ENCODE results near the gene TYK2. TPM values are rescaled to one million over a fixed set of nuclear protein-coding genes. Genes with fewer than 3 reads are reported as not detected.
A peak's percentile ranks its signal among the peaks of the same experiment; 100 is the strongest.

Gene TYK2
- polyA plus RNA-seq (2013, experiment 1 of 4), result 61.9 TPM
- 58.3 TPM for polyA plus RNA-seq (2013, experiment 2 of 4)
- 45.3 TPM for polyA plus RNA-seq (2013, experiment 3 of 4)
- polyA plus RNA-seq (2013, experiment 4 of 4), result 55.3 TPM

DNA sequence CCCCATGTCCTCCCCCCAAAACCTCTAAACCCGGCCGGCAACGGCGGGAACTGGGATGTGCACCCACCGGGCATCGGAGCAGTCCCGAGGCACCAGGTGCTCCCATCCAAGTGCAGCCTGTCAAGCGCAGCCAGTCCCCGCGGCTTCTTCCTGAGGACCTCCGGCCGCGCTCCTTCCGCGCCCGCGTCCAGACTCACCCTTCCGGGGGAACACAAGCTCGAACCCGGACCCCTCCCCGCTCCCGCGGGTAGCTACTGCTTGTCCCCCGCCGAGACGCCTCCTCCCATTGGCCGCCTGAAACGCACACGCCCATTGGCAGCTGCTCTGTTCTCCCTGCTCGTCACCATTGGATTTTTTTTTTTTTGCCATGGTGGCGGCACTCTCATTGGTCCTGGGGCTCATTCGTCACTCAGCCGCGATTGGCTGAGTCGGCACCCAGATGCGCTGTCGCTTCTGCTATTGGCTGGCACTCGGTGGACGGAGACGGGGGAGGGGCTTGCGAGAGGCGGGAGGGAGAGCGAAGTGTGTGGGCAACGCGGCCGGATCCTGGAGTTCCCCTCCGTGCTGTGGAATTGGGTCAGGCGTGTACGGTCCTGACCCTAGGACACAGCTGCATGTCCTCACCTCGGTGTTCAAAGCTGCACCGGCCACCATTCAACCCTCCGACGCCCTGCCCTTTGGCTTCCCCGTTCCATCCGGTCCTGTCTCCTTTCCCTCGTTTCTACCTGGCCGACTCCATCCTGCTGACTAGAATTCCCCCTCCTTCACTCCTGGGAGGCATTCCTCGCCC is at the start of gene TYK2:
TYK2 (minus strand) TSS at position 260 of the 790 bp plus-strand sequence. CDS start 2,166 bp downstream, outside the sequence.
- Histone ChIP-seq H3K4me3 (ENCODE audit: insufficient read depth, low read depth, low read length) (peak within 1 kb of the TSS; percentile 97), H3K27ac (ENCODE audit: insufficient read depth, low read depth, low read length, poor library complexity, severe bottlenecking) (no peak within 1 kb of the TSS)
- WGBS, 2 experiments, result 0% methylated on average over 58 of the region's 58 CpGs

GRCh38 chr19:10428996-10429381 is 48.6 kb upstream of the TYK2 start:
- peaks cover 9% of the 10 kb centered on the region for H3K4me1 ChIP-seq (ENCODE audit: control insufficient read depth, insufficient read depth, low read length)
- no peaks in the 10 kb centered on the region for H3K36me3 ChIP-seq (ENCODE audit: control insufficient read depth, insufficient read depth, low read length)
- WGBS, 2 experiments, result 70 to 74% methylated on average over 5 of the region's 5 CpGs
- H3K9me3 ChIP-seq (ENCODE audit: control insufficient read depth, low read length), result no peaks in the 10 kb centered on the region
- H3K27ac ChIP-seq (ENCODE audit: insufficient read depth, low read depth, low read length, poor library complexity, severe bottlenecking), result no peak overlapping the region
- H3K4me3 ChIP-seq (ENCODE audit: insufficient read depth, low read depth, low read length), result no peak overlapping the region
- peaks cover 95% of the 10 kb centered on the region for H3K27me3 ChIP-seq (ENCODE audit: control insufficient read depth, insufficient read depth, low read length, poor library complexity, severe bottlenecking)

More for the DNA sequence above, at the start of gene TYK2:
- Histone ChIP-seq H3K9me3 (ENCODE audit: control insufficient read depth, low read length) (no peaks in the 10 kb centered on the region), H3K4me1 (ENCODE audit: control insufficient read depth, insufficient read depth, low read length) (peaks cover 6% of the 10 kb centered on the region), H3K27me3 (ENCODE audit: control insufficient read depth, insufficient read depth, low read length, poor library complexity, severe bottlenecking) (no peaks in the 10 kb centered on the region), H3K36me3 (ENCODE audit: control insufficient read depth, insufficient read depth, low read length) (no peaks in the 10 kb centered on the region)

DNA sequence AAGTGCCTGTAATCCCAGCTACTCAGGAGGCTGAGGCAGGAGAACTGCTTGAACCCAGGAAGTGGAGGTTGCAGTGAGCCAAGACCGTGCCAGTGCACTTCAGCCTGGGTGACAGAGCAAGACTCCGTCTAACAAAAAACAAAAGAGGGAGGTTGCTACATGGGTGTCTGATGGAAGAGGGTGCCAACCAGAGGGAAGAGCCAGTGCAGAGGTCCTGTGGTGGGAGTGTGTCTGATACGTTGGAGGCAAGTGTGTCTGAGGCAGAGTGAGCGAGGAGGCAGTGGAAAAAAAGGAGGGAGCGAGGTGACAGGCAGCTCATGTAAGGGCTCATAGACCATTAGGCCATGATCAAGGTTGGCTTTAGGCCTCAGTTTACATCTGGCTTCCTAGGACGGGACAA is 46.8 kb upstream of the TYK2 start:
- peaks cover 100% of the 10 kb centered on the region for H3K27me3 ChIP-seq (ENCODE audit: control insufficient read depth, insufficient read depth, low read length, poor library complexity, severe bottlenecking)
- no peak overlapping the region for H3K27ac ChIP-seq (ENCODE audit: insufficient read depth, low read depth, low read length, poor library complexity, severe bottlenecking)
- WGBS, 2 experiments, result 87 to 88% methylated on average over 6 of the region's 6 CpGs
- H3K36me3 ChIP-seq (ENCODE audit: control insufficient read depth, insufficient read depth, low read length), result no peaks in the 10 kb centered on the region
- no peaks in the 10 kb centered on the region for H3K9me3 ChIP-seq (ENCODE audit: control insufficient read depth, low read length)
- no peak overlapping the region for H3K4me3 ChIP-seq (ENCODE audit: insufficient read depth, low read depth, low read length)
- H3K4me1 ChIP-seq (ENCODE audit: control insufficient read depth, insufficient read depth, low read length), result peaks cover under 1% of the 10 kb centered on the region

- H3K9me3 ChIP-seq (ENCODE audit: control insufficient read depth, low read length), result no peaks in the 10 kb centered on the region
- peaks cover 98% of the 10 kb centered on the region for H3K27me3 ChIP-seq (ENCODE audit: control insufficient read depth, insufficient read depth, low read length, poor library complexity, severe bottlenecking)
- H3K4me3 ChIP-seq (ENCODE audit: insufficient read depth, low read depth, low read length), result no peak overlapping the region
- WGBS, 2 experiments, result 5 to 6% methylated on average over 38 of the region's 38 CpGs
- peaks cover 8% of the 10 kb centered on the region for H3K4me1 ChIP-seq (ENCODE audit: control insufficient read depth, insufficient read depth, low read length)
- H3K27ac ChIP-seq (ENCODE audit: insufficient read depth, low read depth, low read length, poor library complexity, severe bottlenecking), result no peak overlapping the region
- no peaks in the 10 kb centered on the region for H3K36me3 ChIP-seq (ENCODE audit: control insufficient read depth, insufficient read depth, low read length)
Measured at GRCh38 chr19:10424011-10424637, 43.8 kb upstream of the TYK2 start.

- Histone ChIP-seq H3K4me3 (ENCODE audit: insufficient read depth, low read depth, low read length) (no peak overlapping the region), H3K4me1 (ENCODE audit: control insufficient read depth, insufficient read depth, low read length) (peaks cover 15% of the 10 kb centered on the region), H3K27ac (ENCODE audit: insufficient read depth, low read depth, low read length, poor library complexity, severe bottlenecking) (no peak overlapping the region), H3K9me3 (ENCODE audit: control insufficient read depth, low read length) (no peaks in the 10 kb centered on the region), H3K27me3 (ENCODE audit: control insufficient read depth, insufficient read depth, low read length, poor library complexity, severe bottlenecking) (peaks cover 98% of the 10 kb centered on the region), H3K36me3 (ENCODE audit: control insufficient read depth, insufficient read depth, low read length) (no peaks in the 10 kb centered on the region)
- WGBS, 2 experiments, result 88 to 93% methylated on average over 3 of the region's 3 CpGs
Measured at GRCh38 chr19:10422846-10423245, 42.5 kb upstream of the TYK2 start.

DNA sequence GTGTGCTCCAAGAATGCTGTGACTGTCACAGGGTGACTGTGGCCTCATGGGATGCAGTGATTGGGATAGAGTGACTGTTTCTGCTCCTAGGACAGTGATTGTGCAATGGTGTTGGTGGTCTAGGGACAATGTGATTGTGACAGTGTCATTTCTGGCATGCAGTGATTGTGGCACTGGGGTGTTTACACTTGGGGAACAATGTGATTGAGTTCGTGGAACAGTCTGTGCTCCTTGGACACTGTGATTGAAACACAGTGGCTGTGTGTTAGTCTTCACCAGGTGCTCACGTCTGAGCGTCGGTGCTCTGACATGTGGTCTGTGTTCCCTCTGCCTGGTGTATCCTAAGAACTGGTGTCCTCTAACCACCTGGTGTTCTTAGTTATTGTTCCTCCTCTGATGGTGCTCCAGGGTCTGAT is 41.7 kb upstream of the TYK2 start:
- Histone ChIP-seq H3K36me3 (ENCODE audit: control insufficient read depth, insufficient read depth, low read length) (no peaks in the 10 kb centered on the region), H3K4me3 (ENCODE audit: insufficient read depth, low read depth, low read length) (no peak overlapping the region), H3K9me3 (ENCODE audit: control insufficient read depth, low read length) (no peaks in the 10 kb centered on the region), H3K27ac (ENCODE audit: insufficient read depth, low read depth, low read length, poor library complexity, severe bottlenecking) (no peak overlapping the region), H3K27me3 (ENCODE audit: control insufficient read depth, insufficient read depth, low read length, poor library complexity, severe bottlenecking) (peaks cover 98% of the 10 kb centered on the region), H3K4me1 (ENCODE audit: control insufficient read depth, insufficient read depth, low read length) (peaks cover 22% of the 10 kb centered on the region)
- WGBS, 2 experiments, result 68 to 71% methylated on average over 4 of the region's 4 CpGs

- H3K9me3 ChIP-seq (ENCODE audit: control insufficient read depth, low read length), result no peaks in the 10 kb centered on the region
- no peak overlapping the region for H3K4me3 ChIP-seq (ENCODE audit: insufficient read depth, low read depth, low read length)
- WGBS, 2 experiments, result 29 to 35% methylated on average over 17 of the region's 17 CpGs
- no peaks in the 10 kb centered on the region for H3K36me3 ChIP-seq (ENCODE audit: control insufficient read depth, insufficient read depth, low read length)
- peaks cover 22% of the 10 kb centered on the region for H3K4me1 ChIP-seq (ENCODE audit: control insufficient read depth, insufficient read depth, low read length)
- H3K27me3 ChIP-seq (ENCODE audit: control insufficient read depth, insufficient read depth, low read length, poor library complexity, severe bottlenecking), result peaks cover 98% of the 10 kb centered on the region
- no peak overlapping the region for H3K27ac ChIP-seq (ENCODE audit: insufficient read depth, low read depth, low read length, poor library complexity, severe bottlenecking)
Measured at GRCh38 chr19:10421240-10422045, 41.1 kb upstream of the TYK2 start.

DNA sequence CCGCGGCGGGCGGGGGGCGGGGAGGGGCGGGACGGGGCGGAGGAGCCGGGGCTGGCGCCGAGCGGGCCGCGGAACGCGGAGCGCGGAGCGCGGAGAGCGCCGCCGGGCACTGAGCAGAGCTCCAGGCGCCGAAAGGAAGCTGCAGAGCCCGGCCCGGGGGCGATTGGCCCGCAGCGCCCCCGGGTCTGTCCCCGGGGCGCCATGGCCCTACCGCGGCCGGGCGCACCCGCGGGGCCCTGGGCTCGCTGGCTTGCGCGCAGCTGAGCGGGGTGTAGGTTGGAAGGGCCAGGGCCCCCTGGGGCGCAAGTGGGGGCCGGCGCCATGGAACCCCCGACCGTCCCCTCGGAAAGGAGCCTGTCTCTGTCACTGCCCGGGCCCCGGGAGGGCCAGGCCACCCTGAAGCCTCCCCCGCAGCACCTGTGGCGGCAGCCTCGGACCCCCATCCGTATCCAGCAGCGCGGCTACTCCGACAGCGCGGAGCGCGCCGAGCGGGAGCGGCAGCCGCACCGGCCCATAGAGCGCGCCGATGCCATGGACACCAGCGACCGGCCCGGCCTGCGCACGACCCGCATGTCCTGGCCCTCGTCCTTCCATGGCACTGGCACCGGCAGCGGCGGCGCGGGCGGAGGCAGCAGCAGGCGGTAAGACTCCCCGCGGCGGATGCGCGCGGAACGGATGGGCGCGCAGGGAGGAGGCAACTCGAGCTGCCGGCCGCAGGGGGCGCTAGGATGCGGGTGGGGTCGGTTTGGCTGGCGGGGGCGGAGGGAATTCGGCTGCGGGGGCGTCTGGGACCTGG is 40.3 kb upstream of the TYK2 start, which contains the start of gene PDE4A:
PDE4A (plus strand) TSS at position 95 of the 796 bp plus-strand sequence; CDS start at position 322, 227 bp downstream.
- 1% methylated on average over 104 of the region's 104 CpGs for WGBS, 2 experiments

GRCh38 chr19:10419646-10420443 is 39.5 kb upstream of the TYK2 start:
- H3K4me1 ChIP-seq (ENCODE audit: control insufficient read depth, insufficient read depth, low read length), result peaks cover 22% of the 10 kb centered on the region
- H3K4me3 ChIP-seq (ENCODE audit: insufficient read depth, low read depth, low read length), result peak overlapping the region; percentile 57
- H3K27me3 ChIP-seq (ENCODE audit: control insufficient read depth, insufficient read depth, low read length, poor library complexity, severe bottlenecking), result peaks cover 98% of the 10 kb centered on the region
- H3K9me3 ChIP-seq (ENCODE audit: control insufficient read depth, low read length), result no peaks in the 10 kb centered on the region
- WGBS, 2 experiments, result 0% methylated on average over 57 to 59 of the region's 61 CpGs
- H3K36me3 ChIP-seq (ENCODE audit: control insufficient read depth, insufficient read depth, low read length), result no peaks in the 10 kb centered on the region
- H3K27ac ChIP-seq (ENCODE audit: insufficient read depth, low read depth, low read length, poor library complexity, severe bottlenecking), result no peak overlapping the region

More for the DNA sequence above, 40.3 kb upstream of the TYK2 start, which contains the start of gene PDE4A:
- no peaks in the 10 kb centered on the region for H3K36me3 ChIP-seq (ENCODE audit: control insufficient read depth, insufficient read depth, low read length)
- H3K27me3 ChIP-seq (ENCODE audit: control insufficient read depth, insufficient read depth, low read length, poor library complexity, severe bottlenecking), result peaks cover 98% of the 10 kb centered on the region
- H3K4me1 ChIP-seq (ENCODE audit: control insufficient read depth, insufficient read depth, low read length), result peaks cover 22% of the 10 kb centered on the region
- no peaks in the 10 kb centered on the region for H3K9me3 ChIP-seq (ENCODE audit: control insufficient read depth, low read length)
- no peak within 1 kb of the TSS for H3K27ac ChIP-seq (ENCODE audit: insufficient read depth, low read depth, low read length, poor library complexity, severe bottlenecking)
- peak within 1 kb of the TSS; percentile 57 for H3K4me3 ChIP-seq (ENCODE audit: insufficient read depth, low read depth, low read length)

Measured in ectodermal cell (in vitro differentiated cells).